Cardiac muscle cell (in vitro differentiated cells and primary cell): Measurements from ENCODE around the gene TP73. TPM values are rescaled to one million over a fixed set of nuclear protein-coding genes. Genes with fewer than 3 reads are reported as not detected.

Experiments used
- DNase-seq, 2 donors: peaks; one replicate each; pipeline versions ENCODE4 v3.0.0 to v3.0.0-alpha.2; 2010 to 2017; ENCODE audit warnings: low read depth in 1 of 2, low spot score in 1 of 2
- H3K27ac ChIP-seq: fragments of 200-600 bp; sonication (generic); 2 replicates; pipeline ENCODE4 v1.5.1; 2016
- H3K27me3 ChIP-seq: fragments of 200-600 bp; sonication (generic); 2 replicates; pipeline ENCODE4 v1.6.0; 2016; ENCODE audit warnings: control low read depth
- H3K36me3 ChIP-seq: fragments of 200-600 bp; sonication (generic); 2 replicates; pipeline ENCODE4 v1.5.1; 2016; ENCODE audit warnings: control low read depth
- H3K4me1 ChIP-seq: fragments of 200-600 bp; sonication (generic); 2 replicates; pipeline ENCODE4 v1.8.1; 2017; ENCODE audit warnings: low read depth, mild to moderate bottlenecking, mixed run types
- H3K4me3 ChIP-seq: fragments of 200-600 bp; sonication (generic); 2 replicates; pipeline ENCODE4 v1.5.1; 2016; ENCODE audit warnings: mild to moderate bottlenecking
- H3K9me3 ChIP-seq: fragments of 200-600 bp; sonication (generic); 2 replicates; pipeline ENCODE4 v1.5.1; 2017; ENCODE audit warnings: low read depth, mild to moderate bottlenecking, control low read depth
- polyA plus RNA-seq: library from polyadenylated mRNA; unstranded; fragments of >200 nt; fragmentation: Nextera tagmentation; extraction: Ambion mirVana; gene quantifications from 2 replicates; pipeline ENCODE4 v1.2.1, GENCODE V29; 2016
- total RNA-seq: library from RNA; depleted of rRNA; stranded (reverse); fragments of >200 nt; gene quantifications from 2 replicates; pipeline ENCODE4 v1.2.3, GENCODE V29; 2016
- TF ChIP-seq, protein P1 (sequence below): IDR thresholded peaks from 2 replicates; pipeline ENCODE4 v1.5.1; 2012; ENCODE audit warnings: low read depth, mild to moderate bottlenecking, low read length

Gene TP73
- total and polyA plus RNA-seq, 2 experiments from 2014 or later, result 0.87 TPM; not detected in 1

- H3K27me3 ChIP-seq, result peaks cover 41% of the 10 kb centered on the region
- no peak overlapping the region for H3K27ac ChIP-seq
- no peaks in the 10 kb centered on the region for H3K36me3 ChIP-seq
- DNase-seq, result no peak
- H3K9me3 ChIP-seq, result no peaks in the 10 kb centered on the region
- no peak overlapping the region for H3K4me3 ChIP-seq
- TF ChIP-seq, protein P1, sequence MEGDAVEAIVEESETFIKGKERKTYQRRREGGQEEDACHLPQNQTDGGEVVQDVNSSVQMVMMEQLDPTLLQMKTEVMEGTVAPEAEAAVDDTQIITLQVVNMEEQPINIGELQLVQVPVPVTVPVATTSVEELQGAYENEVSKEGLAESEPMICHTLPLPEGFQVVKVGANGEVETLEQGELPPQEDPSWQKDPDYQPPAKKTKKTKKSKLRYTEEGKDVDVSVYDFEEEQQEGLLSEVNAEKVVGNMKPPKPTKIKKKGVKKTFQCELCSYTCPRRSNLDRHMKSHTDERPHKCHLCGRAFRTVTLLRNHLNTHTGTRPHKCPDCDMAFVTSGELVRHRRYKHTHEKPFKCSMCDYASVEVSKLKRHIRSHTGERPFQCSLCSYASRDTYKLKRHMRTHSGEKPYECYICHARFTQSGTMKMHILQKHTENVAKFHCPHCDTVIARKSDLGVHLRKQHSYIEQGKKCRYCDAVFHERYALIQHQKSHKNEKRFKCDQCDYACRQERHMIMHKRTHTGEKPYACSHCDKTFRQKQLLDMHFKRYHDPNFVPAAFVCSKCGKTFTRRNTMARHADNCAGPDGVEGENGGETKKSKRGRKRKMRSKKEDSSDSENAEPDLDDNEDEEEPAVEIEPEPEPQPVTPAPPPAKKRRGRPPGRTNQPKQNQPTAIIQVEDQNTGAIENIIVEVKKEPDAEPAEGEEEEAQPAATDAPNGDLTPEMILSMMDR, result no peak
- H3K4me1 ChIP-seq, result no peaks in the 10 kb centered on the region
Observed at GRCh38 chr1:3661631-3662030, 9.3 kb downstream of the TP73 start.

- Histone ChIP-seq H3K9me3 (no peaks in the 10 kb centered on the region), H3K27ac (no peak overlapping the region), H3K4me3 (no peak overlapping the region), H3K27me3 (peaks cover 35% of the 10 kb centered on the region), H3K4me1 (no peaks in the 10 kb centered on the region), H3K36me3 (no peaks in the 10 kb centered on the region)
- TF ChIP-seq, protein P1, result no peak
- DNase-seq, result no peak
Observed at GRCh38 chr1:3662080-3662671, 9.9 kb downstream of the TP73 start.

DNA sequence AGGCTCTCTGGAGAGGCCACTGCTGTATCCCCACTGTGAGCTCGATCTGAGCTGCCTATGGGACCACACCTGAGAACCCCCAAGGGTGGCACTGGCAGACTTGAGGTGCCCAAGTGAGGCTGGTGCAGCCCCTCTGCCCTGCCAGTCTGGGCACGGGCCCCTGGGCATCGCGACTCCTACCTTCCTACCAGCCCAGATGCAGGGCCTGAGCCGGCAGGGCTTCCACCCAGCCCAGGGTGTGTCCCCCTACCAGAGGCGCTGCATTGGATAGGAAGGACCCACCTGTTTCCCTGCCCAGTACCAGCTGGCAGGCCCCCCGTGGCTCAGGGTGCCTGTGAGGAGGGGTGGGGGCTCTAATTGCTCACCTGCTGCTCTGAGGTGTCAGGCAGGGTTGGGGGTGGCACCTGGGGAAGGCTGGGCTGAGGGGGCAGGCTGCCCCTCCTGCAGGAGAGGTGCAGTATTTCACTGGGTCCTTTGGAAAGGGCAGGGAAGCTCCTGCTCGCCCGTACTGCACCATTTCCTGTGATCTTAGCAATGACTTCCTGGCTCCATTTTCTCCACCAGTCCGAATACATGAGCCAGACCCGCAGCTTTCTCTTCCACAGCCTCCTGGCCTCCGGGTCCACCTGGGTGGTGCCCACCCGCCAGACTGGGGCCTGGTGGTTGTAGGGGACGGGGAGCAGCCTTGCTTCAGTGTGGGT, 11.8 kb downstream of the TP73 start:
- H3K36me3 ChIP-seq, result no peaks in the 10 kb centered on the region
- H3K9me3 ChIP-seq, result no peaks in the 10 kb centered on the region
- TF ChIP-seq, protein P1, result no peak
- no peaks in the 10 kb centered on the region for H3K4me1 ChIP-seq
- no peak overlapping the region for H3K4me3 ChIP-seq
- H3K27me3 ChIP-seq, result peaks cover 27% of the 10 kb centered on the region
- no peak overlapping the region for H3K27ac ChIP-seq
- no peak for DNase-seq

- DNase-seq, result no peak
- peaks cover 32% of the 10 kb centered on the region for H3K27me3 ChIP-seq
- TF ChIP-seq, protein P1, result no peak
- no peaks in the 10 kb centered on the region for H3K4me1 ChIP-seq
- no peaks in the 10 kb centered on the region for H3K36me3 ChIP-seq
- no peaks in the 10 kb centered on the region for H3K9me3 ChIP-seq
- no peak overlapping the region for H3K4me3 ChIP-seq
- H3K27ac ChIP-seq, result no peak overlapping the region
Observed at GRCh38 chr1:3664700-3665375, 12.5 kb downstream of the TP73 start.

DNA sequence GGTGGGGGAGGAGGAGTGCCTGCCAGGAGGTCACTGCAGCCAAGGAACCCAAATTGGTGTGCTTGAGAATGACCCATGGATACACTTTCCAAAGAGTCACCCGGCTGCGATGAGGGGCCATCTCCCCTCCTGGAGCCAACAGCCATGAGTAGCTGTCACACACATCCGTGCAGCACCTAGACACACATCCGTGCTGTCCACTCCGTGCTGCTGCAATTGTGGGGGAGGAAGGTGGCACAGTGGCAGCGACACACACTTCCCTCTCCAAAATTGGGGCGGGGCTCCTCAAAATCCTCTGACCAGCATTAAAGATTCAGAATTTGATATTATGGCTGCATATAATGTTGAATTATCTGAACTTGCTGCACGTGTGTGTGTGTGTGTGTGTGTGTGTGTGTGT, 15.8 kb downstream of the TP73 start:
- no peak overlapping the region for H3K4me3 ChIP-seq
- peaks cover 30% of the 10 kb centered on the region for H3K27me3 ChIP-seq
- H3K9me3 ChIP-seq, result no peaks in the 10 kb centered on the region
- no peaks in the 10 kb centered on the region for H3K36me3 ChIP-seq
- DNase-seq, result no peak
- no peak overlapping the region for H3K27ac ChIP-seq
- TF ChIP-seq, protein P1, result no peak
- no peaks in the 10 kb centered on the region for H3K4me1 ChIP-seq
